ENCODE measurements around the gene CAMK1D.

DNA sequence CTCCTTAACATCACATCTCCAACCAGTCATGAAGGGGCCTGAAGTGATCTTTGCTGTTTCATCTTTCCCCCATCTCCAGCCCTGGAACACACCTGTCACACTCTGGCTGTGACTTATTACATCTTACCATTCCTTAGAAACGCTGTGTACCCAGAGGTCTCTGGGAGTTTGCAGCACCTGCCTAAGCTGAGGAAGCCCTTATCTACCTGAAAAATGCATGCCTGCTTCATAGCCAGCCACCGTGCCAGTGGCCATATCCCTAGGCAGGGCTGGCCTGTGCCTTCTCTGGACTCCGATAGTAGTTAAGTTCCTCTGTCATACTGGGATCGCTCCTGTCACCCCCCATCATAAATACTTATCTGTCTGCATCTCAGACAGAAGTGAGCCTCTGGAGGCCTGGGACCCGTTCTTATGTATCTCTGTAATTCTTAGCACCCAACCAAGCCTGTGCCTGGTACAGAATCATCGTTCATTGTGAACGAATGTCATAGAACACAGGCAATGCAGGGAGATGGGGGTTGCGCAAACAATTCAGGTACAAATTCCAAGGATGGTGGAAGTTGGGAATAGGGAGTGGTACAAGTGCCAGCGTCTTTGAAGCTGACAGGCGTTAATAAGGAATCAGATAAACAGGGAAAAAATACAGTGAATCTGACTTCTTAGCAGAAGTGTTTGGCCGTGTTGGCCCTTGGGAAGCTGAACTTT is 254.6 kb downstream of the CAMK1D start:
- TF ChIP-seq, protein P1, sequence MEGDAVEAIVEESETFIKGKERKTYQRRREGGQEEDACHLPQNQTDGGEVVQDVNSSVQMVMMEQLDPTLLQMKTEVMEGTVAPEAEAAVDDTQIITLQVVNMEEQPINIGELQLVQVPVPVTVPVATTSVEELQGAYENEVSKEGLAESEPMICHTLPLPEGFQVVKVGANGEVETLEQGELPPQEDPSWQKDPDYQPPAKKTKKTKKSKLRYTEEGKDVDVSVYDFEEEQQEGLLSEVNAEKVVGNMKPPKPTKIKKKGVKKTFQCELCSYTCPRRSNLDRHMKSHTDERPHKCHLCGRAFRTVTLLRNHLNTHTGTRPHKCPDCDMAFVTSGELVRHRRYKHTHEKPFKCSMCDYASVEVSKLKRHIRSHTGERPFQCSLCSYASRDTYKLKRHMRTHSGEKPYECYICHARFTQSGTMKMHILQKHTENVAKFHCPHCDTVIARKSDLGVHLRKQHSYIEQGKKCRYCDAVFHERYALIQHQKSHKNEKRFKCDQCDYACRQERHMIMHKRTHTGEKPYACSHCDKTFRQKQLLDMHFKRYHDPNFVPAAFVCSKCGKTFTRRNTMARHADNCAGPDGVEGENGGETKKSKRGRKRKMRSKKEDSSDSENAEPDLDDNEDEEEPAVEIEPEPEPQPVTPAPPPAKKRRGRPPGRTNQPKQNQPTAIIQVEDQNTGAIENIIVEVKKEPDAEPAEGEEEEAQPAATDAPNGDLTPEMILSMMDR (IDR thresholded peaks at IDR 0.05): no peak
- no peak for TF ChIP-seq POLR2A (IDR thresholded peaks at IDR 0.05)

Data from breast epithelium (tissue), 3 donors.